ENCODE measurements around the gene CARS1. TPM values are rescaled to one million over a fixed set of nuclear protein-coding genes. Genes with fewer than 3 reads are reported as not detected.
"Not testable (repeated sequence)": the region's sequence is repeated elsewhere in the genome, so short reads cannot be mapped to it uniquely, and the experiment has no call there.

CARS1 gene
- total and polyA plus RNA-seq, 2 of the 4 experiments (the other 2 are of a cell fraction) = 72.7 to 78.3 TPM

DNA sequence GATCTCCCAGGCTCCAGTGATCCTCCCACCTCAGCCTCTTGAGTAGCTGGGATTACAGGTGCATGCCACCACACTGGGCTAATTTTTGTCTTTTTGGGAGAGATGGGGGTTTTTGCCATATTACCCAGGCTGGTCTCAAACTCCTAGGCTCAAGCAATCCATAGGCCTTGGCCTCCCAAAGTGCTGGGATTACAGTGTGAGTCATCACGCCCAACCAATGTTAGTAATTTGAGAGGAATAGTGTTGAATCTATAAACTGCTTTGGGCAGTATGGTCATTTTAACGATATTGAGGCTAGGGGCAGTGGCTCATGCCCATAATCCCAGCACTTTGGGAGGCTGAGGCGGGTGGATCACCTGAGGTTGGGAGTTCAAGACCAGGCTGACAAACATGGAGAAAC lies 9.1 kb upstream of the CARS1 start:
- BruUV-seq (replicated peaks); H2BK20ac ChIP-seq (ENCODE audit: low read depth, low read length); H2AK9ac ChIP-seq (replicated peaks; ENCODE audit: low read depth, low read length, poor library complexity); H2BK15ac ChIP-seq (ENCODE audit: low read depth, low read length); H4K20me1 ChIP-seq (ENCODE audit: insufficient read depth, low read length); H4K5ac ChIP-seq (ENCODE audit: low read depth, low read length); intact Hi-C loops (cut with micrococcal nuclease); H3K36me3 ChIP-seq (ENCODE audit: control insufficient read depth, insufficient read depth, low read length); H4K8ac ChIP-seq (ENCODE audit: low read depth in 2 of 2, low read length in 2 of 2); H3K9ac ChIP-seq (ENCODE audit: low read depth, low read length); H3K4me2 ChIP-seq (ENCODE audit: low read depth, low read length); H3K4me3 ChIP-seq (ENCODE audit: insufficient read depth, low read depth, low read length); dilution Hi-C loops (cut with HindIII; ENCODE audit: low sequenced_read_pairs, unreplicated experiment); H3K9me1 ChIP-seq (ENCODE audit: insufficient read depth, low read length); H2AFZ ChIP-seq (replicated peaks; ENCODE audit: low read length, poor library complexity); POLR2A ChIA-PET (ENCODE audit: unreplicated experiment); ATAC-seq (ENCODE audit: low read depth); CTCF ChIA-PET; H3K27me3 ChIP-seq (ENCODE audit: control insufficient read depth, insufficient read depth, low read length); H4K91ac ChIP-seq (ENCODE audit: insufficient read depth, low read depth, low read length); H3K56ac ChIP-seq (ENCODE audit: extremely low read depth, insufficient read depth, low read length); H3K4ac ChIP-seq (ENCODE audit: low read depth, low read length); H2BK120ac ChIP-seq (ENCODE audit: low read depth, low read length); DNase-seq; H2AK5ac ChIP-seq (ENCODE audit: low read depth, low read length); H3K4me1 ChIP-seq (ENCODE audit: control insufficient read depth, insufficient read depth, low read length); H3K23ac ChIP-seq (ENCODE audit: low read depth, low read length); H3K27ac ChIP-seq (ENCODE audit: insufficient read depth, low read length); H3K79me1 ChIP-seq (ENCODE audit: low read depth in 1 of 2, low read length in 2 of 2); H3K18ac ChIP-seq (ENCODE audit: low read depth, low read length); H2BK5ac ChIP-seq (ENCODE audit: low read depth, low read length, poor library complexity, severe bottlenecking); H3K9me3 ChIP-seq (ENCODE audit: control insufficient read depth, insufficient read depth, low read length); H3K14ac ChIP-seq (replicated peaks; ENCODE audit: low read depth, low read length): not testable (repeated sequence)
- in situ Hi-C loops (cut with MboI; ENCODE audit: low sequenced_read_pairs) = loop anchor here (25.0 kb wide), 1 partner anchor 346 kb away; no protein-coding TSS in a partner anchor
- WGBS, 2 experiments (ENCODE audit: extremely low coverage in 2 of 2, insufficient read length in 1 of 2) = 80% methylated on average over 2 of the region's 3 CpGs; no CpG with 5 or more reads in 1 of the 2 experiments

- H3K56ac ChIP-seq (ENCODE audit: extremely low read depth, insufficient read depth, low read length); H2BK15ac ChIP-seq (ENCODE audit: low read depth, low read length); H3K4me3 ChIP-seq (ENCODE audit: insufficient read depth, low read depth, low read length); H3K14ac ChIP-seq (replicated peaks; ENCODE audit: low read depth, low read length); H3K4me1 ChIP-seq (ENCODE audit: control insufficient read depth, insufficient read depth, low read length); H4K91ac ChIP-seq (ENCODE audit: insufficient read depth, low read depth, low read length); H2BK20ac ChIP-seq (ENCODE audit: low read depth, low read length); H4K20me1 ChIP-seq (ENCODE audit: insufficient read depth, low read length); POLR2A ChIA-PET (ENCODE audit: unreplicated experiment); H2AFZ ChIP-seq (replicated peaks; ENCODE audit: low read length, poor library complexity); intact Hi-C loops (cut with micrococcal nuclease); H3K9ac ChIP-seq (ENCODE audit: low read depth, low read length); H2AK5ac ChIP-seq (ENCODE audit: low read depth, low read length); H3K79me1 ChIP-seq (ENCODE audit: low read depth in 1 of 2, low read length in 2 of 2); dilution Hi-C loops (cut with HindIII; ENCODE audit: low sequenced_read_pairs, unreplicated experiment); H3K27ac ChIP-seq (ENCODE audit: insufficient read depth, low read length); H4K8ac ChIP-seq (ENCODE audit: low read depth in 2 of 2, low read length in 2 of 2); H3K23ac ChIP-seq (ENCODE audit: low read depth, low read length); H2BK120ac ChIP-seq (ENCODE audit: low read depth, low read length); H3K18ac ChIP-seq (ENCODE audit: low read depth, low read length); DNase-seq; CTCF ChIA-PET; H2BK5ac ChIP-seq (ENCODE audit: low read depth, low read length, poor library complexity, severe bottlenecking); H3K9me1 ChIP-seq (ENCODE audit: insufficient read depth, low read length); H3K4me2 ChIP-seq (ENCODE audit: low read depth, low read length); H3K27me3 ChIP-seq (ENCODE audit: control insufficient read depth, insufficient read depth, low read length); H2AK9ac ChIP-seq (replicated peaks; ENCODE audit: low read depth, low read length, poor library complexity); ATAC-seq (ENCODE audit: low read depth); H3K4ac ChIP-seq (ENCODE audit: low read depth, low read length); H3K36me3 ChIP-seq (ENCODE audit: control insufficient read depth, insufficient read depth, low read length); BruUV-seq (replicated peaks); H3K9me3 ChIP-seq (ENCODE audit: control insufficient read depth, insufficient read depth, low read length); H4K5ac ChIP-seq (ENCODE audit: low read depth, low read length): not testable (repeated sequence)
- no CpG with 5 or more reads among the region's 6 CpGs for WGBS, 2 experiments (ENCODE audit: extremely low coverage in 2 of 2, insufficient read length in 1 of 2)
- in situ Hi-C loops (cut with MboI; ENCODE audit: low sequenced_read_pairs) = loop anchor here (25.0 kb wide), 1 partner anchor 348 kb away; no protein-coding TSS in a partner anchor
Measured at GRCh38 chr11:3064709-3065108, 7.5 kb upstream of the CARS1 start.

Measured in IMR-90 (cell line).